WTC11 (cell line): ENCODE results near the gene SLC44A1. TPM values are rescaled to one million over a fixed set of nuclear protein-coding genes. Genes with fewer than 3 reads are reported as not detected.

ENCODE experiments used
- ATAC-seq: fragments of 200-7000 bp; cut with Tn5 transposase; 2 replicates; pipeline ENCODE4 v1.10.0; 2021; ENCODE audit warnings: mild to moderate bottlenecking, moderate library complexity
- CTCF ChIA-PET: fragments of 300-600 bp; sonication (Branson Sonifier 250); formaldehyde crosslinking; loops from one replicate; lab custom pipeline; 2021; ENCODE audit warnings: antibody characterized with exemption; lab: Charles Lee
- POLR2A ChIA-PET: fragments of 350-600 bp; sonication (Branson Sonifier 250); formaldehyde crosslinking; loops from one replicate; lab custom pipeline; 2021; ENCODE audit warnings: antibody characterized with exemption; lab: Charles Lee
- DNase-seq: peaks from one replicate; pipeline ENCODE4 v3.0.0; 2021; ENCODE audit warnings: low spot score
- H3K27ac Mint-ChIP-seq: 2 replicates; pipeline ENCODE4 v1.8.0; 2021; ENCODE audit warnings: mixed read lengths
- H3K27me3 Mint-ChIP-seq: 2 replicates; pipeline ENCODE4 v1.8.0; 2021; ENCODE audit warnings: low read depth, mild to moderate bottlenecking, moderate library complexity, mixed read lengths
- H3K36me3 Mint-ChIP-seq: 2 replicates; pipeline ENCODE4 v1.8.0; 2021; ENCODE audit warnings: mixed read lengths
- H3K4me1 Mint-ChIP-seq: 2 replicates; pipeline ENCODE4 v1.8.0; 2022; ENCODE audit warnings: mixed read lengths
- H3K4me3 Mint-ChIP-seq: 2 replicates; pipeline ENCODE4 v1.8.0; 2021; ENCODE audit warnings: mild to moderate bottlenecking, moderate library complexity, mixed read lengths
- H3K9me3 Mint-ChIP-seq: 2 replicates; pipeline ENCODE4 v1.8.0; 2021; ENCODE audit warnings: mixed read lengths
- CREB1 ChIP-seq: sonication (generic); formaldehyde crosslinking; IDR thresholded peaks from 2 replicates; pipeline ENCODE4 v1.8.0; 2023; ENCODE audit warnings: mild to moderate bottlenecking, missing genetic modification reagents
- EMX1 ChIP-seq: fragments of 250-450 bp; sonication (Bioruptor Pico); IDR thresholded peaks from 2 replicates; pipeline ENCODE4 v1.8.0; 2021; ENCODE audit warnings: mild to moderate bottlenecking
- FOXJ3 ChIP-seq: sonication (generic); formaldehyde crosslinking; IDR thresholded peaks from 2 replicates; pipeline ENCODE4 v1.9.0; 2021; ENCODE audit warnings: missing genetic modification reagents, mild to moderate bottlenecking, borderline replicate concordance
- FOXP1 ChIP-seq: sonication (generic); formaldehyde crosslinking; IDR thresholded peaks from 2 replicates; pipeline ENCODE4 v1.8.0; 2022; ENCODE audit warnings: missing genetic modification reagents, mild to moderate bottlenecking, moderate library complexity, borderline replicate concordance
- GRHL2 ChIP-seq: fragments of 250-450 bp; sonication (Bioruptor Pico); IDR thresholded peaks from 2 replicates; pipeline ENCODE4 v1.8.0; 2022; ENCODE audit warnings: mild to moderate bottlenecking, moderate library complexity; ENCODE audit not compliant: insufficient replicate concordance, severe bottlenecking
- IRF2 ChIP-seq: sonication (generic); formaldehyde crosslinking; IDR thresholded peaks from 2 replicates; pipeline ENCODE4 v1.8.0; 2022; ENCODE audit warnings: low read depth, missing genetic modification reagents, borderline replicate concordance
- NR2C2 ChIP-seq: sonication (generic); formaldehyde crosslinking; IDR thresholded peaks from 2 replicates; pipeline ENCODE4 v1.8.0; 2022; ENCODE audit warnings: mild to moderate bottlenecking, missing genetic modification reagents
- RELA ChIP-seq: sonication (generic); formaldehyde crosslinking; IDR thresholded peaks from 2 replicates; pipeline ENCODE4 v1.8.1; 2022; ENCODE audit warnings: missing genetic modification reagents, mild to moderate bottlenecking, borderline replicate concordance
- SMAD3 ChIP-seq: sonication (generic); formaldehyde crosslinking; IDR thresholded peaks from 2 replicates; pipeline ENCODE4 v1.8.0; 2022; ENCODE audit warnings: missing genetic modification reagents, mild to moderate bottlenecking, borderline replicate concordance
- ZNF232 ChIP-seq: sonication (generic); formaldehyde crosslinking; IDR thresholded peaks from 2 replicates; pipeline ENCODE4 v1.8.0; 2022; ENCODE audit warnings: mild to moderate bottlenecking, missing genetic modification reagents
- ZNF317 ChIP-seq: sonication (generic); formaldehyde crosslinking; IDR thresholded peaks from 2 replicates; pipeline ENCODE4 v1.8.1; 2023; ENCODE audit warnings: low read depth, mild to moderate bottlenecking, moderate library complexity, missing genetic modification reagents, borderline replicate concordance
- ZNF396 ChIP-seq: fragments of 250-450 bp; sonication (Bioruptor Pico); IDR thresholded peaks from 2 replicates; pipeline ENCODE4 v1.8.0; 2021; ENCODE audit warnings: mild to moderate bottlenecking, moderate library complexity, borderline replicate concordance
- total RNA-seq: library from RNA; stranded (reverse); gene quantifications from 3 replicates; pipeline ENCODE4 v1.2.3, GENCODE V29; 2021
- TF ChIP-seq, protein P1 (sequence below): sonication (generic); formaldehyde crosslinking; IDR thresholded peaks from 2 replicates; pipeline ENCODE4 v1.8.1; 2023; ENCODE audit warnings: mild to moderate bottlenecking, moderate library complexity, missing genetic modification reagents
- TF ChIP-seq, protein P2 (sequence below): sonication (generic); formaldehyde crosslinking; IDR thresholded peaks from 2 replicates; pipeline ENCODE4 v1.8.0; 2022; ENCODE audit warnings: mild to moderate bottlenecking, missing genetic modification reagents
- TF ChIP-seq, protein P3 (sequence below): sonication (generic); formaldehyde crosslinking; IDR thresholded peaks from 2 replicates; pipeline ENCODE4 v1.8.1; 2022; ENCODE audit warnings: low read depth, missing genetic modification reagents, borderline replicate concordance
- TF ChIP-seq, protein P4 (sequence below): sonication (generic); formaldehyde crosslinking; IDR thresholded peaks from 2 replicates; pipeline ENCODE4 v1.8.0; 2023; ENCODE audit warnings: missing genetic modification reagents, mild to moderate bottlenecking, borderline replicate concordance
- TF ChIP-seq, protein P5 (sequence below): sonication (generic); formaldehyde crosslinking; IDR thresholded peaks from 2 replicates; pipeline ENCODE4 v1.8.0; 2022; ENCODE audit warnings: mild to moderate bottlenecking, missing genetic modification reagents
- TF ChIP-seq, protein P6 (sequence below): fragments of 250-450 bp; sonication (Bioruptor Pico); IDR thresholded peaks from 2 replicates; pipeline ENCODE4 v1.9.0; 2021; ENCODE audit warnings: mild to moderate bottlenecking

SLC44A1 gene
- total RNA-seq, 1 experiment from 2014 or later, result 48.9 TPM

DNA sequence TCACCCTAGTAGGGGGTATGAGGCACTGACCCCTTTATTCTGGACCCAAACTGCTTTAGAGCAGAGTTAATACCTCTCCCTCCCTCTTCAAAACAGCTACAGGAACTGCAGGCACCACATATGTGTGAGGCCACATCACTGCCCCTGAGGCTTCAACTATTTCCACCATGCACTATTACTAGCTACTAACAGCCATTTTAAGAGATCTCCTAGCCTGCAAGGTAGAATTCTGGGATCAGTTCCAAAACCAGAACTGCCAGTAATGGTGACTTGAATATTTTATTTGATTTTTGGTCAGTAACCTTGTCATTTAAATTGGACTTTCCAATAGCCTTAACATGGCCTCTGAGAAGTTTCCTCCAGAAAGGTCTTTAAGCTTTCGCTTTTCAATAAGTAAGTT is 148.1 kb downstream of the SLC44A1 start:
- TF ChIP-seq ZNF396 (CRISPR knock-in tag) (no peak), IRF2 (CRISPR knock-in tag) (no peak), NR2C2 (no peak), EMX1 (no peak), GRHL2 (CRISPR knock-in tag) (no peak), SMAD3 (CRISPR knock-in tag) (no peak), CREB1 (CRISPR knock-in tag) (no peak), FOXP1 (no peak), RELA (CRISPR knock-in tag) (no peak), FOXJ3 (no peak), ZNF232 (no peak), ZNF317 (no peak)
- TF ChIP-seq, protein P1, sequence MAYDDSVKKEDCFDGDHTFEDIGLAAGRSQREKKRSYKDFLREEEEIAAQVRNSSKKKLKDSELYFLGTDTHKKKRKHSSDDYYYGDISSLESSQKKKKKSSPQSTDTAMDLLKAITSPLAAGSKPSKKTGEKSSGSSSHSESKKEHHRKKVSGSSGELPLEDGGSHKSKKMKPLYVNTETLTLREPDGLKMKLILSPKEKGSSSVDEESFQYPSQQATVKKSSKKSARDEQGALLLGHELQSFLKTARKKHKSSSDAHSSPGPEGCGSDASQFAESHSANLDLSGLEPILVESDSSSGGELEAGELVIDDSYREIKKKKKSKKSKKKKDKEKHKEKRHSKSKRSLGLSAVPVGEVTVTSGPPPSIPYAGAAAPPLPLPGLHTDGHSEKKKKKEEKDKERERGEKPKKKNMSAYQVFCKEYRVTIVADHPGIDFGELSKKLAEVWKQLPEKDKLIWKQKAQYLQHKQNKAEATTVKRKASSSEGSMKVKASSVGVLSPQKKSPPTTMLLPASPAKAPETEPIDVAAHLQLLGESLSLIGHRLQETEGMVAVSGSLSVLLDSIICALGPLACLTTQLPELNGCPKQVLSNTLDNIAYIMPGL (CRISPR knock-in tag), result no peak
- TF ChIP-seq, protein P2, sequence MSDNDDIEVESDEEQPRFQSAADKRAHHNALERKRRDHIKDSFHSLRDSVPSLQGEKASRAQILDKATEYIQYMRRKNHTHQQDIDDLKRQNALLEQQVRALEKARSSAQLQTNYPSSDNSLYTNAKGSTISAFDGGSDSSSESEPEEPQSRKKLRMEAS, result no peak
- TF ChIP-seq, protein P3, sequence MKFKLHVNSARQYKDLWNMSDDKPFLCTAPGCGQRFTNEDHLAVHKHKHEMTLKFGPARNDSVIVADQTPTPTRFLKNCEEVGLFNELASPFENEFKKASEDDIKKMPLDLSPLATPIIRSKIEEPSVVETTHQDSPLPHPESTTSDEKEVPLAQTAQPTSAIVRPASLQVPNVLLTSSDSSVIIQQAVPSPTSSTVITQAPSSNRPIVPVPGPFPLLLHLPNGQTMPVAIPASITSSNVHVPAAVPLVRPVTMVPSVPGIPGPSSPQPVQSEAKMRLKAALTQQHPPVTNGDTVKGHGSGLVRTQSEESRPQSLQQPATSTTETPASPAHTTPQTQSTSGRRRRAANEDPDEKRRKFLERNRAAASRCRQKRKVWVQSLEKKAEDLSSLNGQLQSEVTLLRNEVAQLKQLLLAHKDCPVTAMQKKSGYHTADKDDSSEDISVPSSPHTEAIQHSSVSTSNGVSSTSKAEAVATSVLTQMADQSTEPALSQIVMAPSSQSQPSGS (CRISPR knock-in tag), result no peak
- TF ChIP-seq, protein P4, sequence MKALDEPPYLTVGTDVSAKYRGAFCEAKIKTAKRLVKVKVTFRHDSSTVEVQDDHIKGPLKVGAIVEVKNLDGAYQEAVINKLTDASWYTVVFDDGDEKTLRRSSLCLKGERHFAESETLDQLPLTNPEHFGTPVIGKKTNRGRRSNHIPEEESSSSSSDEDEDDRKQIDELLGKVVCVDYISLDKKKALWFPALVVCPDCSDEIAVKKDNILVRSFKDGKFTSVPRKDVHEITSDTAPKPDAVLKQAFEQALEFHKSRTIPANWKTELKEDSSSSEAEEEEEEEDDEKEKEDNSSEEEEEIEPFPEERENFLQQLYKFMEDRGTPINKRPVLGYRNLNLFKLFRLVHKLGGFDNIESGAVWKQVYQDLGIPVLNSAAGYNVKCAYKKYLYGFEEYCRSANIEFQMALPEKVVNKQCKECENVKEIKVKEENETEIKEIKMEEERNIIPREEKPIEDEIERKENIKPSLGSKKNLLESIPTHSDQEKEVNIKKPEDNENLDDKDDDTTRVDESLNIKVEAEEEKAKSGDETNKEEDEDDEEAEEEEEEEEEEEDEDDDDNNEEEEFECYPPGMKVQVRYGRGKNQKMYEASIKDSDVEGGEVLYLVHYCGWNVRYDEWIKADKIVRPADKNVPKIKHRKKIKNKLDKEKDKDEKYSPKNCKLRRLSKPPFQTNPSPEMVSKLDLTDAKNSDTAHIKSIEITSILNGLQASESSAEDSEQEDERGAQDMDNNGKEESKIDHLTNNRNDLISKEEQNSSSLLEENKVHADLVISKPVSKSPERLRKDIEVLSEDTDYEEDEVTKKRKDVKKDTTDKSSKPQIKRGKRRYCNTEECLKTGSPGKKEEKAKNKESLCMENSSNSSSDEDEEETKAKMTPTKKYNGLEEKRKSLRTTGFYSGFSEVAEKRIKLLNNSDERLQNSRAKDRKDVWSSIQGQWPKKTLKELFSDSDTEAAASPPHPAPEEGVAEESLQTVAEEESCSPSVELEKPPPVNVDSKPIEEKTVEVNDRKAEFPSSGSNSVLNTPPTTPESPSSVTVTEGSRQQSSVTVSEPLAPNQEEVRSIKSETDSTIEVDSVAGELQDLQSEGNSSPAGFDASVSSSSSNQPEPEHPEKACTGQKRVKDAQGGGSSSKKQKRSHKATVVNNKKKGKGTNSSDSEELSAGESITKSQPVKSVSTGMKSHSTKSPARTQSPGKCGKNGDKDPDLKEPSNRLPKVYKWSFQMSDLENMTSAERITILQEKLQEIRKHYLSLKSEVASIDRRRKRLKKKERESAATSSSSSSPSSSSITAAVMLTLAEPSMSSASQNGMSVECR (CRISPR knock-in tag), result no peak
- ATAC-seq (peak; percentile 33), DNase-seq (no peak)
- H3K27me3 Mint-ChIP-seq, result no peaks in the 10 kb centered on the region
- CTCF ChIA-PET, result interaction anchor here (1.5 to 2.3 kb wide), 2 partner anchors 21 to 32 kb away, joined by 3 to 5 read pairs; no protein-coding TSS in a partner anchor
- H3K4me3 Mint-ChIP-seq, result no peak overlapping the region
- POLR2A ChIA-PET, result interaction anchor here (0.7 to 1.1 kb wide), 2 partner anchors 147 to 148 kb away, joined by 3 read pairs; partner anchors contain the start of gene SLC44A1
- H3K4me1 Mint-ChIP-seq, result peaks cover 72% of the 10 kb centered on the region
- no peak overlapping the region for H3K27ac Mint-ChIP-seq
- no peaks in the 10 kb centered on the region for H3K9me3 Mint-ChIP-seq
- H3K36me3 Mint-ChIP-seq, result no peaks in the 10 kb centered on the region

DNA sequence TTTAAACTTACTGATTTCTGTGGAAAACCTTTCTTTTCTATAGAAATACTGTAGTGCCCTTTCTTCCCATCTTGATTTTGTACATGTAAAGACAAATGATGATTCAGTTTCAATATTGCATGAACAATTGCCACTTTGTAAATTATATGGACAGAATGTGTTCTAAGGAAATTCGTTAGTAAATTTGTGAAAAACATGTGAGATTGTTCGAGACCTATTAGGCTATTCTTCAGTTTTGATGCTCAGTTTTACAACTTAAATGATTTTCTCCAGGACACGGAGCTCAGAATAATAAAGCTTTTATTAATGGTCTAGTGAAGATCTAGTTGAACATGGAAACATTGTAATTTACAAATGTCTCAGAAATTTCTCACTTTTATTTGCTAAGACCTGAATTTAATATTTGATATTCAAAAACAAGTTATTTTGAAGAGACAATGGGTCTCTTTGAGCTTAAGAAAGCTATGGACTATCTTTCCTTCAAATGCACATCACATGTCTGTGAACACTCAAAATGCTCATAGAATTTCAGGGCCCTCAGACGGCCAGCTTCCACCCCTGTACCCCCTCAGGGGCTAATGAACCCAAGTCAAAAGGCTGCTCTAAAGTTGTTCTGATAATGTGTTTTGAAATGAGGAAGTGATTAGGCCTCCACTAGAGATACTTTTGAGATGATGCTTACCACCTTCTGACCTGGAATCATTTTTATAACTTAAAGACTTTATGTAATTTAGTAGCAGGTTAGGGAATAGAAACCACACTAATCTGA is 149.3 kb downstream of the SLC44A1 start:
- Mint-ChIP-seq H3K27me3 (no peaks in the 10 kb centered on the region), H3K36me3 (no peaks in the 10 kb centered on the region), H3K4me1 (peaks cover 65% of the 10 kb centered on the region), H3K27ac (no peak overlapping the region), H3K4me3 (no peak overlapping the region), H3K9me3 (no peaks in the 10 kb centered on the region)
- CTCF ChIA-PET, result interaction anchor here (0.6 to 2.3 kb wide), 4 partner anchors 20 to 531 kb away, joined by 3 to 5 read pairs (median 3); no protein-coding TSS in a partner anchor
- POLR2A ChIA-PET, result no interaction called here
- ATAC-seq (no peak), DNase-seq (no peak)
- TF ChIP-seq, protein P5, sequence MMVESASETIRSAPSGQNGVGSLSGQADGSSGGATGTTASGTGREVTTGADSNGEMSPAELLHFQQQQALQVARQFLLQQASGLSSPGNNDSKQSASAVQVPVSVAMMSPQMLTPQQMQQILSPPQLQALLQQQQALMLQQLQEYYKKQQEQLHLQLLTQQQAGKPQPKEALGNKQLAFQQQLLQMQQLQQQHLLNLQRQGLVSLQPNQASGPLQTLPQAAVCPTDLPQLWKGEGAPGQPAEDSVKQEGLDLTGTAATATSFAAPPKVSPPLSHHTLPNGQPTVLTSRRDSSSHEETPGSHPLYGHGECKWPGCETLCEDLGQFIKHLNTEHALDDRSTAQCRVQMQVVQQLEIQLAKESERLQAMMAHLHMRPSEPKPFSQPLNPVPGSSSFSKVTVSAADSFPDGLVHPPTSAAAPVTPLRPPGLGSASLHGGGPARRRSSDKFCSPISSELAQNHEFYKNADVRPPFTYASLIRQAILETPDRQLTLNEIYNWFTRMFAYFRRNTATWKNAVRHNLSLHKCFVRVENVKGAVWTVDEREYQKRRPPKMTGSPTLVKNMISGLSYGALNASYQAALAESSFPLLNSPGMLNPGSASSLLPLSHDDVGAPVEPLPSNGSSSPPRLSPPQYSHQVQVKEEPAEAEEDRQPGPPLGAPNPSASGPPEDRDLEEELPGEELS (CRISPR knock-in tag), result no peak
- TF ChIP-seq, protein P6, sequence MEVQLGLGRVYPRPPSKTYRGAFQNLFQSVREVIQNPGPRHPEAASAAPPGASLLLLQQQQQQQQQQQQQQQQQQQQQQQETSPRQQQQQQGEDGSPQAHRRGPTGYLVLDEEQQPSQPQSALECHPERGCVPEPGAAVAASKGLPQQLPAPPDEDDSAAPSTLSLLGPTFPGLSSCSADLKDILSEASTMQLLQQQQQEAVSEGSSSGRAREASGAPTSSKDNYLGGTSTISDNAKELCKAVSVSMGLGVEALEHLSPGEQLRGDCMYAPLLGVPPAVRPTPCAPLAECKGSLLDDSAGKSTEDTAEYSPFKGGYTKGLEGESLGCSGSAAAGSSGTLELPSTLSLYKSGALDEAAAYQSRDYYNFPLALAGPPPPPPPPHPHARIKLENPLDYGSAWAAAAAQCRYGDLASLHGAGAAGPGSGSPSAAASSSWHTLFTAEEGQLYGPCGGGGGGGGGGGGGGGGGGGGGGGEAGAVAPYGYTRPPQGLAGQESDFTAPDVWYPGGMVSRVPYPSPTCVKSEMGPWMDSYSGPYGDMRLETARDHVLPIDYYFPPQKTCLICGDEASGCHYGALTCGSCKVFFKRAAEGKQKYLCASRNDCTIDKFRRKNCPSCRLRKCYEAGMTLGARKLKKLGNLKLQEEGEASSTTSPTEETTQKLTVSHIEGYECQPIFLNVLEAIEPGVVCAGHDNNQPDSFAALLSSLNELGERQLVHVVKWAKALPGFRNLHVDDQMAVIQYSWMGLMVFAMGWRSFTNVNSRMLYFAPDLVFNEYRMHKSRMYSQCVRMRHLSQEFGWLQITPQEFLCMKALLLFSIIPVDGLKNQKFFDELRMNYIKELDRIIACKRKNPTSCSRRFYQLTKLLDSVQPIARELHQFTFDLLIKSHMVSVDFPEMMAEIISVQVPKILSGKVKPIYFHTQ, result no peak
